HG03457 (cell line): Measurements from ENCODE around the gene CCDC47.
A peak's percentile ranks its signal among the peaks of the same experiment; 100 is the strongest.
"Not testable (repeated sequence)": the region's sequence is repeated elsewhere in the genome, so short reads cannot be mapped to it uniquely, and the experiment has no call there.

Source experiments
- ATAC-seq: cut with Tn5 transposase; IDR thresholded peaks from one replicate; pipeline ENCODE4 v1.9.1; 2021; ENCODE audit warnings: moderate number of reproducible peaks; ENCODE audit not compliant: unreplicated experiment

Gene CCDC47

GRCh38 chr17:63773272-63774140 is at the start of gene CCDC47:
TSS of gene CCDC47 (minus strand) at chr17:63773597. CDS start at chr17:63766175, 7,422 bp downstream.
- ATAC-seq, result peak; percentile 69

- no peak for ATAC-seq
Observed at GRCh38 chr17:63822537-63822936, 49.1 kb upstream of the CCDC47 start.

- ATAC-seq, result no peak
Observed at GRCh38 chr17:63821804-63822203, 48.4 kb upstream of the CCDC47 start.

GRCh38 chr17:63820963-63821561 is 47.7 kb upstream of the CCDC47 start:
- no peak for ATAC-seq

GRCh38 chr17:63819585-63820537 is 46.5 kb upstream of the CCDC47 start:
- ATAC-seq, result no peak

GRCh38 chr17:63819131-63819530 is 45.7 kb upstream of the CCDC47 start:
- no peak for ATAC-seq

- ATAC-seq, result no peak
Observed at GRCh38 chr17:63817736-63818385, 44.5 kb upstream of the CCDC47 start.

GRCh38 chr17:63816669-63817068 is 43.3 kb upstream of the CCDC47 start:
- ATAC-seq, result no peak

GRCh38 chr17:63816123-63816522 is 42.7 kb upstream of the CCDC47 start:
- no peak for ATAC-seq

GRCh38 chr17:63809970-63810369 is 36.6 kb upstream of the CCDC47 start:
- ATAC-seq, result no peak

- no peak for ATAC-seq
Observed at GRCh38 chr17:63805591-63805990, 32.2 kb upstream of the CCDC47 start.

GRCh38 chr17:63804328-63804727 is 30.9 kb upstream of the CCDC47 start:
- ATAC-seq, result no peak

- no peak for ATAC-seq
Observed at GRCh38 chr17:63800783-63801182, 27.4 kb upstream of the CCDC47 start.

GRCh38 chr17:63798572-63799106 is 25.2 kb upstream of the CCDC47 start:
- no peak for ATAC-seq

- not testable (repeated sequence) for ATAC-seq
Observed at GRCh38 chr17:63796375-63796774, 23.0 kb upstream of the CCDC47 start.

- ATAC-seq, result no peak
Observed at GRCh38 chr17:63792055-63792729, 18.8 kb upstream of the CCDC47 start.

- no peak for ATAC-seq
Observed at GRCh38 chr17:63790057-63790456, 16.7 kb upstream of the CCDC47 start.

GRCh38 chr17:63786971-63787711 is 13.7 kb upstream of the CCDC47 start:
- no peak for ATAC-seq

GRCh38 chr17:63786117-63786516 is 12.7 kb upstream of the CCDC47 start:
- no peak for ATAC-seq
